Smooth muscle cell (in vitro differentiated cells): ENCODE measurements around the gene GLMN. TPM values are rescaled to one million over a fixed set of nuclear protein-coding genes. Genes with fewer than 3 reads are reported as not detected.

Source experiments
- polyA plus RNA-seq: library from polyadenylated mRNA; unstranded; fragments of >200 nt; fragmentation: Nextera tagmentation; extraction: Ambion mirVana; gene quantifications from 2 replicates; pipeline ENCODE4 v1.2.1, GENCODE V29; 2016
- total RNA-seq: library from RNA; depleted of rRNA; stranded (reverse); fragments of >200 nt; gene quantifications from 2 replicates; pipeline ENCODE4 v1.2.3, GENCODE V29; 2014

GLMN gene
- total and polyA plus RNA-seq, 2 experiments from 2014 or later, result 10.8 to 14.6 TPM

Other genes with a start within 250 kb of the GLMN start
- not detected in 2 replicates for gene SETSIP, start 223.6 kb downstream of the GLMN start, total RNA-seq
- not detected in 2 replicates for gene SETSIP, start 223.6 kb downstream of the GLMN start, polyA plus RNA-seq
- gene BTBD8, start 218.6 kb downstream of the GLMN start, total RNA-seq, result 4.9 TPM in 2 replicates
- gene BTBD8, start 218.6 kb downstream of the GLMN start, polyA plus RNA-seq, result 0.57 and 1.6 TPM in 2 replicates
- gene C1orf146, start 81.1 kb downstream of the GLMN start, total RNA-seq, result not detected in 2 replicates
- not detected in 2 replicates for gene C1orf146, start 81.1 kb downstream of the GLMN start, polyA plus RNA-seq
- gene RPAP2, start 72 bp upstream of the GLMN start, total RNA-seq, result 32.4 and 34.2 TPM in 2 replicates
- 13.0 and 18.8 TPM in 2 replicates for gene RPAP2, start 72 bp upstream of the GLMN start, polyA plus RNA-seq
- 0.13 and 0.40 TPM in 2 replicates for gene GFI1, start 187.9 kb upstream of the GLMN start, total RNA-seq
- gene GFI1, start 187.9 kb upstream of the GLMN start, polyA plus RNA-seq, result not detected in 2 replicates